PC-3 (cell line): ENCODE data around the gene DPF3. TPM values are rescaled to one million over a fixed set of nuclear protein-coding genes. Genes with fewer than 3 reads are reported as not detected.

Experiments used
- ATAC-seq: fragments of 200-7000 bp; cut with Tn5 transposase; 2 replicates; pipeline ENCODE4 v1.9.1; 2020; ENCODE audit warnings: mild to moderate bottlenecking, moderate library complexity
- BruUV-seq: library from RNA; stranded (reverse); fragments of 400-500 nt; replicated peaks from 2 replicates; lab custom pipeline; 2021; lab: Mats Ljungman, UMichigan
- CTCF ChIA-PET: fragments of 300-600 bp; sonication (Branson Sonifier 250); formaldehyde crosslinking; loops from one replicate; lab custom pipeline; 2022; ENCODE audit warnings: antibody characterized with exemption; lab: Charles Lee
- POLR2A ChIA-PET: fragments of 300-600 bp; sonication (Branson Sonifier 250); formaldehyde crosslinking; loops from one replicate; lab custom pipeline; 2022; ENCODE audit warnings: antibody characterized with exemption; ENCODE audit not compliant: unreplicated experiment; lab: Charles Lee
- DNase-seq: peaks from one replicate; pipeline ENCODE4 v3.0.0-alpha.2; 2015
- H2AFZ ChIP-seq: fragments of 300-600 bp; sonication (generic); 2 replicates; pipeline ENCODE4 v1.6.0; 2016; ENCODE audit warnings: antibody characterized with exemption, low read length
- H3F3A ChIP-seq: fragments of 300-600 bp; sonication (generic); one replicate; pipeline ENCODE4 v1.6.0; 2017; ENCODE audit warnings: antibody characterized with exemption, low read length, control low read depth, mild to moderate bottlenecking; ENCODE audit not compliant: unreplicated experiment
- H3K27ac ChIP-seq: fragments of 300-600 bp; sonication (generic); 2 replicates; pipeline ENCODE4 v1.5.1; 2016; ENCODE audit warnings: mild to moderate bottlenecking, low read length
- H3K27me3 ChIP-seq: fragments of 300-600 bp; sonication (generic); 2 replicates; pipeline ENCODE4 v1.6.1; 2016; ENCODE audit warnings: low read length, mixed read lengths
- H3K36me3 ChIP-seq: fragments of 300-600 bp; sonication (generic); 2 replicates; pipeline ENCODE4 v1.6.1; 2016; ENCODE audit warnings: low read depth, mixed run types, low read length, mixed read lengths
- H3K4me1 ChIP-seq: fragments of 300-600 bp; sonication (generic); 2 replicates; pipeline ENCODE4 v1.5.1; 2016; ENCODE audit warnings: low read length; ENCODE audit not compliant: insufficient read depth
- H3K4me2 ChIP-seq: fragments of 300-600 bp; sonication (generic); 2 replicates; pipeline ENCODE4 v1.6.0; 2016; ENCODE audit warnings: low read length
- H3K4me3 ChIP-seq: fragments of 300-600 bp; sonication (generic); 2 replicates; pipeline ENCODE4 v1.5.1; 2016; ENCODE audit warnings: mild to moderate bottlenecking, low read length, mixed read lengths
- H3K79me2 ChIP-seq: fragments of 300-600 bp; sonication (generic); 2 replicates; pipeline ENCODE4 v1.6.1; 2017; ENCODE audit warnings: low read length, mixed read lengths
- H3K9ac ChIP-seq: fragments of 300-600 bp; sonication (generic); 2 replicates; pipeline ENCODE4 v1.6.0; 2016; ENCODE audit warnings: mild to moderate bottlenecking, low read length
- H3K9me2 ChIP-seq: fragments of 300-600 bp; sonication (generic); replicated peaks from 2 replicates; pipeline ENCODE4 v1.6.1; 2016; ENCODE audit warnings: mixed run types, low read length, mixed read lengths
- H3K9me3 ChIP-seq: fragments of 300-600 bp; sonication (generic); 2 replicates; pipeline ENCODE4 v1.6.1; 2016; ENCODE audit warnings: low read length, mixed read lengths
- H4K20me1 ChIP-seq: fragments of 300-600 bp; sonication (generic); 2 replicates; pipeline ENCODE4 v1.6.1; 2016; ENCODE audit warnings: low read length, mixed read lengths
- CTCF ChIP-seq: fragments of 300-600 bp; sonication (generic); conservative IDR thresholded peaks from 2 replicates; pipeline ENCODE4 v1.5.1; 2017; ENCODE audit warnings: antibody characterized with exemption, low read depth, mild to moderate bottlenecking, low read length
- EZH2 ChIP-seq: fragments of 300-600 bp; sonication (generic); IDR thresholded peaks from one replicate; pipeline ENCODE4 v1.6.1; 2017; ENCODE audit warnings: antibody characterized with exemption, mild to moderate bottlenecking, low read length; ENCODE audit not compliant: unreplicated experiment
- EZH2phosphoT487 ChIP-seq: fragments of 300-600 bp; sonication (generic); IDR thresholded peaks from 2 replicates; pipeline ENCODE4 v1.6.1; 2018; ENCODE audit warnings: mild to moderate bottlenecking, antibody characterized with exemption, low read length, borderline replicate concordance
- intact Hi-C: fragments of 100-400 bp; cut with micrococcal nuclease; formaldehyde crosslinking; loops from 2 replicates; pipeline ENCODE4 v1.9.0; 2023
- total RNA-seq: library from RNA; depleted of rRNA; stranded (reverse); fragments of >200 nt; gene quantifications from 2 replicates; pipeline ENCODE4 v1.2.3, GENCODE V29; 2014

Gene DPF3
- total RNA-seq, 1 experiment from 2014 or later, result 16.6 TPM

GRCh38 chr14:72605096-72605920, 288.6 kb downstream of the DPF3 start:
- no peaks in the 10 kb centered on the region for H3F3A ChIP-seq
- H3K9me2 ChIP-seq, result no peaks in the 10 kb centered on the region
- H2AFZ ChIP-seq, result no peak overlapping the region
- no peak overlapping the region for H3K9ac ChIP-seq
- no peaks in the 10 kb centered on the region for H3K9me3 ChIP-seq
- H3K27ac ChIP-seq, result no peak overlapping the region
- H3K27me3 ChIP-seq, result no peaks in the 10 kb centered on the region
- no peak for ATAC-seq
- ChIA-PET CTCF (no interaction called here), POLR2A (no interaction called here)
- no peak overlapping the region for H3K4me2 ChIP-seq
- H3K79me2 ChIP-seq, result no peaks in the 10 kb centered on the region
- no peaks in the 10 kb centered on the region for H4K20me1 ChIP-seq
- intact Hi-C loops, result no loop called here
- no peak for DNase-seq
- H3K4me1 ChIP-seq, result peaks cover 25% of the 10 kb centered on the region
- BruUV-seq, result no TSS peak
- H3K4me3 ChIP-seq, result no peak overlapping the region
- no peaks in the 10 kb centered on the region for H3K36me3 ChIP-seq
- TF ChIP-seq EZH2 (no peak), EZH2phosphoT487 (no peak), CTCF (no peak)

GRCh38 chr14:72604133-72604532, 289.8 kb downstream of the DPF3 start:
- no peaks in the 10 kb centered on the region for H3K36me3 ChIP-seq
- H3K4me2 ChIP-seq, result no peak overlapping the region
- TF ChIP-seq EZH2 (no peak), EZH2phosphoT487 (no peak), CTCF (no peak)
- no peaks in the 10 kb centered on the region for H3K9me2 ChIP-seq
- H4K20me1 ChIP-seq, result no peaks in the 10 kb centered on the region
- DNase-seq (no peak), ATAC-seq (no peak)
- intact Hi-C loops, result no loop called here
- ChIA-PET POLR2A (no interaction called here), CTCF (no interaction called here)
- no peak overlapping the region for H3K4me3 ChIP-seq
- peaks cover 20% of the 10 kb centered on the region for H3K4me1 ChIP-seq
- no peaks in the 10 kb centered on the region for H3K9me3 ChIP-seq
- no TSS peak for BruUV-seq
- H3F3A ChIP-seq, result no peaks in the 10 kb centered on the region
- no peaks in the 10 kb centered on the region for H3K27me3 ChIP-seq
- H3K9ac ChIP-seq, result no peak overlapping the region
- H2AFZ ChIP-seq, result no peak overlapping the region
- H3K79me2 ChIP-seq, result no peaks in the 10 kb centered on the region
- H3K27ac ChIP-seq, result no peak overlapping the region

GRCh38 chr14:72603639-72604038, 290.3 kb downstream of the DPF3 start:
- BruUV-seq, result no TSS peak
- intact Hi-C loops, result no loop called here
- no peaks in the 10 kb centered on the region for H3F3A ChIP-seq

More at GRCh38 chr14:72603639-72604038, 290.3 kb downstream of the DPF3 start:
- H3K4me3 ChIP-seq, result no peak overlapping the region
- no peaks in the 10 kb centered on the region for H4K20me1 ChIP-seq
- TF ChIP-seq EZH2phosphoT487, result no peak
- no peak for TF ChIP-seq EZH2
- TF ChIP-seq CTCF, result no peak
- no peaks in the 10 kb centered on the region for H3K9me2 ChIP-seq
- DNase-seq (no peak), ATAC-seq (no peak)
- no peaks in the 10 kb centered on the region for H3K9me3 ChIP-seq
- H3K79me2 ChIP-seq, result no peaks in the 10 kb centered on the region
- no peak overlapping the region for H3K9ac ChIP-seq
- H3K27ac ChIP-seq, result no peak overlapping the region
- H3K4me2 ChIP-seq, result no peak overlapping the region
- peaks cover 15% of the 10 kb centered on the region for H3K4me1 ChIP-seq
- no peaks in the 10 kb centered on the region for H3K27me3 ChIP-seq
- H2AFZ ChIP-seq, result no peak overlapping the region
- CTCF ChIA-PET, result no interaction called here
- POLR2A ChIA-PET, result no interaction called here
- no peaks in the 10 kb centered on the region for H3K36me3 ChIP-seq
